ENCODE measurements around the gene TPH2. TPM values are rescaled to one million over a fixed set of nuclear protein-coding genes. Genes with fewer than 3 reads are reported as not detected.

TPH2 gene
- total RNA-seq, 1 donor from 2014 or later, result not detected

GRCh38 chr12:71942259-71942658 lies 3.6 kb downstream of the TPH2 start:
- TF ChIP-seq CTCF (IDR thresholded peaks at IDR 0.05), result no peak
- no peak for TF ChIP-seq EZH2phosphoT487 (IDR thresholded peaks at IDR 0.05)
- TF ChIP-seq EZH2 (IDR thresholded peaks at IDR 0.05), result no peak
- Mint-ChIP-seq H3K27me3 (ENCODE audit: insufficient read depth, low read depth) (no peaks in the 10 kb centered on the region), H3K9me3 (no peaks in the 10 kb centered on the region), H3K4me3 (no peak overlapping the region), H3K4me1 (peaks cover 21% of the 10 kb centered on the region), H3K36me3 (no peaks in the 10 kb centered on the region), H3K27ac (no peak overlapping the region)
- H3K4me3 ChIP-seq, result no peak overlapping the region
- peaks cover 4% of the 10 kb centered on the region for H4K20me1 ChIP-seq (ENCODE audit: low read depth)
- peaks cover 16% of the 10 kb centered on the region for H3K4me1 ChIP-seq
- no peaks in the 10 kb centered on the region for H3K36me3 ChIP-seq
- no peaks in the 10 kb centered on the region for H3K27me3 ChIP-seq
- H2AFZ ChIP-seq (replicated peaks), result no peak overlapping the region
- no peaks in the 10 kb centered on the region for H3K79me2 ChIP-seq (ENCODE audit: low read depth)
- no peak overlapping the region for H3K9ac ChIP-seq
- H3K27ac ChIP-seq, result no peak overlapping the region
- H3K9me3 ChIP-seq (ENCODE audit: low read depth), result no peaks in the 10 kb centered on the region
- no peak overlapping the region for H3K4me2 ChIP-seq
- H3F3A ChIP-seq (ENCODE audit: low read depth), result peaks cover 4% of the 10 kb centered on the region
- no peak for DNase-seq (ENCODE audit: low spot score)

DNA sequence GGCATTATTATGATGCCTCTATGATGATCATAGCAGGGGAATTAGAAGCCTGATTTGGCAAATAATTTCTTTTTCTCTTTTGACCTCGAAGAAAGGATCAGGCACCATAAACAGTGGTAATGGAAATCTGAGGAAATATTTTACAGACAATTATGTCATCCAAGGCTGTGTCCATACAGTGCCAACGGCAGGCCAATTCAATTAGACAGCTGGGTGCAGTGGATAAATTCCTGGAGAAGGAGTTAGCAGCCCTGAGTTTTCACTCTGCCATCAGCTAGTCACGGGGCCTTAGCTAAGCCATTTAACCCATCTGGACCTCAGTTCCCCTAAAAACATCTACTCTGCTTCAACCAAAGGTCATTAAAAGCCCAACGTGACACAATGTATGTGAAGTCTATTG lies 4.1 kb downstream of the TPH2 start:
- H2AFZ ChIP-seq (replicated peaks), result no peak overlapping the region
- no peaks in the 10 kb centered on the region for H3K9me3 ChIP-seq (ENCODE audit: low read depth)
- no peak overlapping the region for H3K27ac ChIP-seq
- H4K20me1 ChIP-seq (ENCODE audit: low read depth), result peaks cover 4% of the 10 kb centered on the region
- TF ChIP-seq EZH2 (IDR thresholded peaks at IDR 0.05) (no peak), EZH2phosphoT487 (IDR thresholded peaks at IDR 0.05) (no peak), CTCF (IDR thresholded peaks at IDR 0.05) (no peak)
- Mint-ChIP-seq H3K36me3 (no peaks in the 10 kb centered on the region), H3K27me3 (ENCODE audit: insufficient read depth, low read depth) (no peaks in the 10 kb centered on the region), H3K27ac (no peak overlapping the region), H3K4me3 (no peak overlapping the region), H3K9me3 (no peaks in the 10 kb centered on the region), H3K4me1 (peaks cover 24% of the 10 kb centered on the region)
- H3K36me3 ChIP-seq, result no peaks in the 10 kb centered on the region
- H3K27me3 ChIP-seq, result no peaks in the 10 kb centered on the region
- peaks cover 9% of the 10 kb centered on the region for H3F3A ChIP-seq (ENCODE audit: low read depth)
- no peak overlapping the region for H3K4me3 ChIP-seq
- no peaks in the 10 kb centered on the region for H3K79me2 ChIP-seq (ENCODE audit: low read depth)
- no peak overlapping the region for H3K9ac ChIP-seq
- H3K4me2 ChIP-seq, result no peak overlapping the region
- peaks cover 21% of the 10 kb centered on the region for H3K4me1 ChIP-seq
- DNase-seq (ENCODE audit: low spot score), result no peak

DNA sequence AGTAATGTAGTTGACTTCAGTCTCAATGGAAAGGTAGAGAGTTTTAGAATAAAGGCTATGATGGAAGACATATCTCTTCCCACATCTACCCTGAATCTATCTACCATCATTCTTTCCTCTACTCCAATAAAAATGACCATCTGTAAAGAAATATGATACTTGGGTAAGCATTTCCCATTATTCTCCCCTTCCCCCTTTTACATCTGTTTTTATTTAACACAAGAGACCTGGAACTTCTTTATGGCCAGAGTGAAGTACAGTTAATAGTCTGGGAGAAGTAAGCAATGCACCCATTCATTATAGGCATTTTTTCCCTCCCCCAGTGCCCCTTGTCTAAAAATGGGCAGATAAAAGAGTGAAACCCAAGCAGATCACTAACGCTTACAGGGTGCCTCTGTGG lies 6.5 kb downstream of the TPH2 start:
- Histone ChIP-seq H3K27me3 (no peaks in the 10 kb centered on the region), H3K36me3 (no peaks in the 10 kb centered on the region), H3K79me2 (ENCODE audit: low read depth) (no peaks in the 10 kb centered on the region), H3K4me1 (peaks cover 42% of the 10 kb centered on the region), H3K27ac (no peak overlapping the region), H3F3A (ENCODE audit: low read depth) (peaks cover 33% of the 10 kb centered on the region), H3K9ac (no peak overlapping the region), H2AFZ (replicated peaks) (no peak overlapping the region), H3K9me3 (ENCODE audit: low read depth) (no peaks in the 10 kb centered on the region), H3K4me2 (peak overlapping the region; percentile 4), H4K20me1 (ENCODE audit: low read depth) (no peaks in the 10 kb centered on the region), H3K4me3 (no peak overlapping the region)
- TF ChIP-seq EZH2 (IDR thresholded peaks at IDR 0.05) (no peak), CTCF (IDR thresholded peaks at IDR 0.05) (no peak), EZH2phosphoT487 (IDR thresholded peaks at IDR 0.05) (no peak)
- H3K27ac Mint-ChIP-seq, result peak overlapping the region; percentile 2
- peaks cover 3% of the 10 kb centered on the region for H3K9me3 Mint-ChIP-seq
- DNase-seq (ENCODE audit: low spot score), result no peak
- H3K4me1 Mint-ChIP-seq, result peaks cover 44% of the 10 kb centered on the region
- peaks cover 2% of the 10 kb centered on the region for H3K36me3 Mint-ChIP-seq
- H3K4me3 Mint-ChIP-seq, result no peak overlapping the region
- H3K27me3 Mint-ChIP-seq (ENCODE audit: insufficient read depth, low read depth), result peaks cover 7% of the 10 kb centered on the region
